ENCODE results near the gene DAPK2.

Gene DAPK2

DNA sequence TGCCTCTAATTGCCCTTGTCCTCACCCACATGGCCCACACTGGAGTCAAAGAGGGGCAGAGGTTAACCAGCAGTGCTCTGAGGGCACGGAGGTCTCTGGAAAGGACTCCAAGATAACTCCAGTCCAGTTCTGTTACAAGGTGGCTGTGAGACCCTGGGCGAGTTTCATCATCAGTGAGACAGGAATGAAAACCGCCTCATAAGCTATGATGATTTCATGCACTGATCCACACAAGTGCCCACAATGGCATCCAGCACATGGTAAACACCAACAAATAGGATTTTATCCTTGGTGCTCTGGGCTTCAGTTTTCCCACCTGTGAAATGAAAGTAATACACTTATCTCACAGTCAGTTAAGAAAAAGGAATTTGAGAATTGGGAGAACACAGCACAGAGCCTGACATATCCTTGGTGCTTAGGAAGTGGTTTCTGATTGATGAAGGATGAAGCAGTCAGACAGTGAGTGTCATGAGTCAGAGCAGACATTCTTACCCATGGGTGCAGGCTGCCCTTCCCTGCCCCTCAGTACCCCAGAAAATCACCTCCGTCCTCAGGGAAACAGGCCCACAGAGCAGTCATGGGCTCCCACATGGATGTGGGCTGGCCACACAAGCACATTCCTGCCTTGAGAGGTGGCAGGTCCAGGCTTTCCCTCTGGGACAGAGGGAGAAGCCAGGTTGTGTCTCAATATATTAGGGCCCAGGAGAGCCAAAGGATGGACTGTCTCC, 48.4 kb downstream of the DAPK2 start:
- DNase-seq (ENCODE audit: low spot score), result no peak

DNA sequence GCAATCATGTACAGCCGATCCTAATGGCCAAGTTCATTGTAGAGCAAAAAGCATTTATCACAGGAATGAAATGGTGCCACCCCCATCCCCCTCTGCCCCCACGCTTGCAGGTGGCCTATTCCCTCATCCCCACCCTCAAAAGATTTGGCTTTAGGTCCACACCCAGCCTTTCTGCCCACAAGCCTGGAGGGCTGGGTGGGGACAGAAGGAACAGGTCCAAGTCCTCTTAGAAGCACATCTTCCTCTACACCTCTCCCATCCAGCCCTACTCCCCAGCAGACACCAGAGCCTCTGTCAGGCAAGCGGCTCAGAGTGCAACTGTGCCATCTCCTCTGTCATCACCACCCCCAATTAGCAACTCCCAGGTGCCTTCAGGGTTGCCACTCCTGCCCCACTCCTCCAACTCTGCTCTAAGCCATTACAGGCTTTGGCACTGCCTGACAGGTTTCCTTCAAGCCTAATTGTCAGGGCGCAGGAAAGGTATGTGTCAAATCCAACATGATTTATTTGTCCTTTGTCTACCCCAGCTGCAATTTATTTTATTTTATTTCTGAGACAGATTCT, 49.4 kb downstream of the DAPK2 start:
- DNase-seq (ENCODE audit: low spot score), result no peak

DNA sequence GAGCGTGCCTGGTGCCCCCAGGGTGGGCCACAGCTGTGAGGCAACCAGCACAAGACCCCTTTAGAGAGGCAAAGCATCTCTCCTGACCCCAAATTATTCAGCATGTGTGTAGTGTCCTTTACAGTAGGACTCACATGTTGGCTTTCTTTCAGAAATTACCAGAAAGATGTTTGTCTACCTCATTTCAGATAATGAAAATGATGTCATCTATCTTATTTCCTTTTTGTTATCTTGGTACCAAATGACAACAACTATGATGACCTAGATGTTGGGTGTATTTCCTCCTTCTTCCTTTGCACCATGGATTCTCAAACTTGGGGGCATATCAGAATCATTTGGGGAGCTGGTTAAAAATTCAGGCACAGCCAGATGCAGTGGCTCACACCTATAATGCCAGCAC, 50.5 kb downstream of the DAPK2 start:
- DNase-seq (ENCODE audit: low spot score), result no peak

DNA sequence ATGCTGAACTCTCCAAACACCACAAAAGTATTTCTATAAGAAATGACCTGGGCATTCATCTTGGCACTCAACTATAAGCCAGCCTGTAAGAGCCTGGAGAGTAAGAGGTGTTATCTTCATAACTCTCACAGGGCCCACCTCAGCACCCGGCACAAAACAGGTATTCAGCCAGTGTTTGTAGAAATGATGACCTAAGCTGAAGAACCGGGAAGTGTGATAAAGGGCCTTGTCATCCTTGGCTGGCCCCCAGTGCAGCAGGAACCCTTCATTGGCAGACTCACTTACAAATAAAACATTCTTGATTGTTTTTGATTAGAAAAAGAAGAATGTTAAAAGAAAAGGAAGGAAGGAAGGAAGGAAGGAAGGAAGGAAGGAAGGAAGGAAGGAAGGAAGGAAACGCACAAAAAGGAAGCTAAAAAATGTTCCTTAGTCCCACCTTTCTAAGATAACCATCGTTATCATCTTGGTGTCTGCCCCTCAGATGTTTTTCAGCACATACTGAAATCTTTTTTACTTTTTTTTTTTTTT, 52.1 kb downstream of the DAPK2 start:
- no peak for DNase-seq (ENCODE audit: low spot score)

DNA sequence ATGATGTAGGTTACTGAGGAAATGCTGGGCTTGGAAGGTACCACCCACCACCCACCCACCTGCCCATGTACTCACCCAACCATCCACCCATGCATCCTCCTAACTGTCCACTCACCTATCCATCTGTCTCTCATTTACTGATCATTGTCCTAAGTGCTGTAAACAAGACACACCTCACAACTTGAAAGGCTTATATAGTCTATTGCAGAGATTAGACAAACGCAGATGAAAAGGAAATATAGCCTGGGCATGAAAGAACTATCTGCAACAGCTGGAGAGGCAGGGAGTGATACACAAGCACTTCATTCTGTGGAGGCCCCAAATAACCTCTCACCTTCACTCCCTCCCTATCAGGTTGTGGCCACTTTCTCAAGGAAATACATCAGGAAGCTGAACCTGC, 54.0 kb downstream of the DAPK2 start:
- DNase-seq (ENCODE audit: low spot score), result no peak

DNA sequence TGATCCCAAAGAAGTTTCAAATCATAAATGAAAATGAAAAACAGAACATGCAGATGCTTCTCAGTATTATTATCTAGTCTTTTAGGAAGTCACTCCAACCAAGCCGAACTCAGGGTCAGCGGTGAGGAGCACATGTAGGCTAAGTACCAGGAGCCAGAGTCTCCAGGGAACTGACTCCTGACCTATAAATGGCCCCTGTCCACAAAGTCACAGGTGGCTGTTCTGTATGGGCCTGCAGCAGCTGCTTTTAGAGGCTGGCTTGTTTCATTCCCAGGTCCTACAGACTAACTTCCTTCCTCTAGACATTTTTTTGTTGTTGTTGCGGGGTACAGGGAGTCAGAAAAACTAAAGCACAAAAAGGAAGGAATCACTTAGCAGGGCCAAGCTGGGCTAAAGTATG, 54.6 kb downstream of the DAPK2 start:
- no peak for DNase-seq (ENCODE audit: low spot score)

DNA sequence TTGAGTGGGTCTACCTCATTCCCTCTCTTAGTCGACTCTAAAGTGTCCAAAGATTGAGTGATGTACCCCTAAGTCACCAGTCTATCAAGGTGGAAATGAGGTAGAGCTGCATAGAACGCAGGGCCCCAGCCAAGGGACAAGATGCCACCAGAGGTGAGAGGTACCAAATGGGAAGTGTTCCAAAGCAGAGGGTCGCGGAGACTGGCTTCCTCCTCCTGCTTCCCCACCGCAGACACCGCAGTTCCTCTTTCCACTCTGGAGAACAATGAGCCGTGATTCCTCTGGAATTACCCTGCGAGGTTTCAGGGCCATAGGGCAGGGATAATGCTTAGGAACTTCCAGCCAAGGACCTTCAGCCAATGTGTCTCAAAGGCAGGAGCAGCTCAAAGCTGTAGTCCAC, 55.8 kb downstream of the DAPK2 start:
- no peak for DNase-seq (ENCODE audit: low spot score)

DNA sequence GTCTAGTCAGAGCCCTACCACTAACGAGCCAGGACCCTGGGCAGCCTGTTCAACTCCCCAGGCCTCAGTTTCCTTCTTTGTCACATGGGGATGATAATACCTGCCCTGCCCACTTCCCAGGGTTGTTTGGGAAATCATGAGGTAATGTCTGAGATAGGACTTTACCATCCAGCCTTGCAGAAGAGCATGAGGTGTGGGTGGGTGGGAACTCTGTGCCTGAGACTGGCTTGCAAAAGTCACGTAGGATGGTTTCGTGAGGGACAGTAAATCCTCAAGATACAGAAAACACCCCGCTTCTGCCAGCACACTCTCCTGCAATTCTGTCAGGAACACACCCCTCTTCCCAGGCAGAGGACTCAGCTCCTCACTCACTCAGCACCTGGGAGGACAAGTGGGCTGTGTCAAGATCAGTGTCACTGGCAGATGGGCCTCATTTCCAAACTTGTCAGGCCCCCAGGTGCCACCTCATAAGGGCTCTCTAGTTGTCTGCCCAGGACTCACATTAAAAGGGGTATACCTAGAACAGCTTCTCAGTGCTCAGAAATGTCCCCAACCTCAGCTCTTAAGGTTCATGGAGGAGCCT, 58.4 kb downstream of the DAPK2 start:
- DNase-seq (ENCODE audit: low spot score), result no peak

DNA sequence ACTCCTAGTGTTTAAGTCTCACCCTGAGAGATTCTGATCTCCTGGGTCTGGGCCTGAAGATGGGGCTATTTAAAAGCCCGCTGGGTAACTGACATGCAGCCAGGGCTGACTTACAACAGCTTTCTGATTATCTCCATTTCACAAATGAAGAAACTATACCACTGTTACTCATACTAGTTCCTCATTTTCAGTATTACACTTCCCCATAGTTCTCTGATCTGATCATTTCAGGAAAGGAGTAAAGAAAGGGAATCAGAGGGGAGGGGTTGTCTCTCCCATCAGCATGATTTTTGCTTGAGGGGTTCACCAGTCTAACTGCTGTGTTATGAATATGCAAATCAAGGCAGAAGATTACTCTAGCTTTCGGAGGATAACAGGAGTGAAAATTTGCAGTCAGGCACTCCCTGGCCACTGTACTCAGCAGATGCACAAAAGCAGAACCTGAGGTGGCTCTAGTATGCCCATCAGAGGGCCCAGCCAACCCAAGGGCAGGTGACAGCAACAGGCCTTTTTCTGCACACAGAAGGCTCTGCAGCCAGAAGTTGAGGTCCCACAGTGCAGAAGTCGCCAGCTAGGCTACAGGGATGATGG, 59.4 kb downstream of the DAPK2 start:
- DNase-seq (ENCODE audit: low spot score), result no peak

DNA sequence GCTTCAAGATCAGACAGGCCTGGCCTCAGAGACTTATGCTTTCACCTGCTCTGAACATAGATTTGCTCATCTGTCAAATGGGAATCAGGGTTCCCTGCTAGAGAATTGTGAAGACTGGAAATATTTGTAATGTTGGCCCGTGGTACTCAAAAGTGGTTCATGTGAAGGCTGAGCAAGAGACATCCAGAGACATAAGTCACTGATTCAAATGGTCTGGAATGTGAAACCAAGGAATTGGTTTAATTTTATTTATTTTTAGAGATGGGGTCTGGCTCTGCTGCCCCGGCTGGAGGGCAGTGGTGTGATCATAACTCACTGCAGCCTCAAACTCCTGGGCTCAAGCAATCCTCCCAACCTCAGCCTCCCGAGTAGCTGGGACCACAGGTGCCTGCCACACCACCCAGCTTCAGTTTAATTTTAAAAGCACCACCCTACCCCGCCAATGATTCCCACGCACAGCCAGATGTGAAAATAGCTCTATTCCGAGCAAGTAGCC, 60.1 kb downstream of the DAPK2 start:
- no peak for DNase-seq (ENCODE audit: low spot score)

DNA sequence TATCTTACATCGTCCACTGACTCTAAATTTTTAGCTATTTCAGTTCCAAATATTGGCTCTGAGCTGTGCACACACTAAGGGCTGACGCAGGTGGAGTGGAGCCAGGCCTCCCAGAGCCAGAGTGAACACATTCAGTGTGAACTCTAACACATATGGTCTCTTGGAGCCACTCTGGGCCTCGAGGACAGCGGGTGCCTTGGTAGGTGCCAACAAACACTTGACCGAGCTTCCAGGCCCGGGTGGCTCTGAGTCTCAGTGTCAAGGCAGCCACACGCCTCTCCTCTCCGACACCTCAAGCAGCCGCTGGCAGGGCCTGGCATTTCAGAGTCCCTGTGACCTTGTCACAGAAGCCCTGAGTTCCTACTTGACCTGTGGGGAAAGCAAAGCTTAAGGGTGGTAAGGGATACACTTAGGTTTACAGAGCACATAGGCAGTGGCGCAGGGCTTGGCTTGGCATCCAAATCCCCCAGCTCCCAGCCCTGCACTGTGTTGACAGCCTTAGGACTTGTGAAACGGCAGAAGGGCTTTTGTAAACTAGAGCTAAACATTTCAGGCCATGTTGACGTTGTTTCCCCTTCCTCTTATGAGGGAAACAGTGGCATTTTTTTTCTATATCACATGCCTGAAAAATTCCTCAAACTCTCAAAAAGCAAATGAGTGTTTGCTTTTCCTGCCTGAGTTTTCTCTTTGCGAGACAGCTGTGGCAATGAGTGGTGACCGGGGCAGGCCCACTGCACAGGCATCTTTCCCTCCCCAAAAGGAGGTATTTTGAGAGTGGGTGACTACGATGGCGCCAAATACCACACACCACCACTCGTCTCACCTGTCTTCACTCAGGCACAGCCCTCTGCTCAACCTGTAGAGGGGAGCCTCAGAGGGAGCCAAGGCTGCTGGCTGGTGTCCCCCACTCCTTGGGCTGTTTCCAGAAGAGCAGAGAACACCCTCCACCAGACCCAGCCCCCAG, 60.8 kb downstream of the DAPK2 start:
- DNase-seq (ENCODE audit: low spot score), result no peak

DNA sequence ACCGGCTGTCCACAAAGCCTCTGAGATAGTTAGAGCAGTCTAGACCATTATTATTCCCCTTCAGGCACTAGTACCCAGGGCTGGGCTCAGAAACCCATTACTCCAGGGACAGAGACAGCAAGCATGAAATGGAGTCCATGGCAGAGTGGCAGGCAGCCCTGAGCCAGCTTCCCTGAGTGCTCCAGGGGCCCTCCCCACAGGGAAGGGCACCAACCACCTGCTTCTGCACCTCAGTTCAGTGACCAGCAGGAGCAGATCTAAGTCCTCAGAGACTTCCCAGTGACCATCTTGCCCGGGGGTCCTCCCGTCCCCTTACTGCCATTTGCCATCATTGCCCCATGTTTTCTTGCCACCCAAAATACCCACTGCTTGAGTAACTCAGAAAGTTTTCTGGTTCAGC, 62.0 kb downstream of the DAPK2 start:
- no peak for DNase-seq (ENCODE audit: low spot score)

DNA sequence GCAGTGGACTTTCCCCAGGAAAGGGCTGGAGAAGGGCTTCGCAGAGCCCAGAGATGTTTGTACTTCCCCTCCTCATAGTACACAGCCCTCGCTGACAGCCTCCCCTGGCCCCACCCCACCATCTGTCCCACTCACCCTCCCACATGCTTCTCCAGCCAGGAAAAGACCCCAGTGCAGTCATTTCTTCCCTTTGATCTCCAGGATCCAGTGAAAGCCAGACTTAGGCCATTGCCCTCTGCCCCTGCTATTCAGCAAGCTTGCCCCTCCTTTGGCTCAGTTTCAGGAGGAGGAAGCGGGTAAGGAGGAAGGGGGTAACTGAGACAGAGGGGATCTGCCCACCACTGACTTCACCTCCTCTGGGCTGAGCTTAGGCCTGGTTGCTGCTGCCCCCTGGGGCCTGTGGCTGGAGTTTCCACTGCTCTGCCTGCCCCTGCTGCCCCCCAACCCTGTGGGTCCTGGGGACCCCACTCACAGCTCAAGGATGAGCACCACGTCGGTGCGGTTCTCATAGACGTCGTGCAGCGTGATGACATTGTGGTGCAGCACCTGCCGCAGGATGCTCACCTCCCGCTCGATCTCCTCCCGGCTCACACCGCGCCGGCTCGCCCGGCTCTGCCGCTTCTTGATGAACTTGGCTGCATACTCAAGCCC, 63.1 kb downstream of the DAPK2 start:
- DNase-seq (ENCODE audit: low spot score), result no peak

DNA sequence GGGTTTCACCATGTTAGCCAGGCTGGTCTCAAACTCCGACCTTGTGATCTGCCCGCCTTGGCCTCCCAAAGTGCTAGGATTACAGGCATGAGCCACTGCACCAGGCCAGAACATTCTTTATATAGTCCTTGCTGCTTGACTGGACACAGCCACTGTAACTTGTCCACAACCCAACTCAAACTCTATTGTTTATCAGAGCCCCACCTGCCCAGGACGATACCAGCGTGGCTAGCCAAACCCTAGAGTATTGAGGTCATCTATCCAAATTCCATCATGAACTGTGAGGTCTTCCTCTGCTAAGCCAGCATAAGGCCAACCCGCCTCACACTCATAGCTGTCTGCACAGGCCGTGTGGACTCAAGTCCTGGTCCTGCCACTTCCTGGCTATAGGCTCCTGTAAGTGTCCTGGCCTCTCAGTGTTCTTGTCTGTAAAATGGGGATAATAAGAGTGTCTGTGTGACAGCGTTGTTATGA, 63.9 kb downstream of the DAPK2 start:
- no peak for DNase-seq (ENCODE audit: low spot score)

DNA sequence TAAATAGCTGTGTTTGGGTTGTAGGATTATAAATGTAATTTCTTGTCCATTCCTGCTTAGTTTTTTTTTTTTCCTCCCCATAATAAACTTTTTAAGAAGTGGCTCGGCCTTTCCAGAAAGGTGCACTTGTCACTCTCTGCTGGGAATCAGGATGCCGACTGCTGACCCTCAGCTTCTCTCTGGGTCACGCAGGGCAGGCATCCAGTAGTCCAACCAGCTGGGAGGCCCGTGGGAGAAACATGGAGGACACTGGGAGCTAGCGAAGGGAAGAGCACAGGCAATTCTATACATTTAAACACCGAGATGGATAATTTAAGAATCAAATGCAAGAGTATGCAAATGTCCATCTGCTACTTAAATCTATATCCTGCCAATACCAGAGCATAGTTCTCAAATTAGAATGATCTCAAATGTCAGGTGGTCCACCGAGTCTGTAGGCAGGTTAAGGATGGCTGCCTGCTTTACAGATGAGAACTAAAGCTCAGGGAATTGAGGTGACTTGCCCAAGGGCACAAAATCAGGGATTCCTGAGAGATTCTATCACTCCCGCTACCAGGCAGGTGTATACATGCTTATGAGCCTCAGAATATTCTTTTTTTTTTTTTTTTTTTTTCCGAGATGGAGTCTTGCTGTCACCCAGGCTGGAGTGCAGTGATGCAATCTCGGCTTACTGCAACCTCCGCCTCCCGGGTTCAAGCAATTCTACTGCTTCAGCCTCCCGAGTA, 64.5 kb downstream of the DAPK2 start:
- no peak for DNase-seq (ENCODE audit: low spot score)

DNA sequence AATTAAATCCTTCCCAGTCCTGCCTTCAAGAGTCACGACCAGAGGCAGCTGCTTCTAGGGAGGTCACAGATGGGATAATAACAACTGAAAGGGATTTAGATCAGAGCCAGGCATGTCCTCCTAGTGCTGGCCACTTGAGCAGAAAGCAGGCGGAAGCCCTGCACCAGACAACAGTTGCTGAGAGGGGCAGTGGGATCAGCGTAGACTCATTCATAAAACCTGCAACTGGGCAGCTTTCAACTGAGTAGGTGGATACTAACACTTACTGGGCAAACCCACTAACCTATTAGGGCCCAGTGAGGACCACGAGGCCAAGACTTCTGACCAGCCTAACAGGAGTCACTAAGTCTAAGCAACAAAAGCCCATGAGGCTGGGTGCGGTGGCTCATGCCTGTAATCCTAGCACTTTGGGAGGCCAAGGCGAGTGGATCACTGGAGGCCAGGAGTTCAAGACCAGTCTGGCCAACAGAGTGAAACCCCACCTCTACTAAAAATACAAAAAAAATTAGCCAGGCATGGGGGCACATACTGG, 67.0 kb downstream of the DAPK2 start:
- no peak for DNase-seq (ENCODE audit: low spot score)

DNA sequence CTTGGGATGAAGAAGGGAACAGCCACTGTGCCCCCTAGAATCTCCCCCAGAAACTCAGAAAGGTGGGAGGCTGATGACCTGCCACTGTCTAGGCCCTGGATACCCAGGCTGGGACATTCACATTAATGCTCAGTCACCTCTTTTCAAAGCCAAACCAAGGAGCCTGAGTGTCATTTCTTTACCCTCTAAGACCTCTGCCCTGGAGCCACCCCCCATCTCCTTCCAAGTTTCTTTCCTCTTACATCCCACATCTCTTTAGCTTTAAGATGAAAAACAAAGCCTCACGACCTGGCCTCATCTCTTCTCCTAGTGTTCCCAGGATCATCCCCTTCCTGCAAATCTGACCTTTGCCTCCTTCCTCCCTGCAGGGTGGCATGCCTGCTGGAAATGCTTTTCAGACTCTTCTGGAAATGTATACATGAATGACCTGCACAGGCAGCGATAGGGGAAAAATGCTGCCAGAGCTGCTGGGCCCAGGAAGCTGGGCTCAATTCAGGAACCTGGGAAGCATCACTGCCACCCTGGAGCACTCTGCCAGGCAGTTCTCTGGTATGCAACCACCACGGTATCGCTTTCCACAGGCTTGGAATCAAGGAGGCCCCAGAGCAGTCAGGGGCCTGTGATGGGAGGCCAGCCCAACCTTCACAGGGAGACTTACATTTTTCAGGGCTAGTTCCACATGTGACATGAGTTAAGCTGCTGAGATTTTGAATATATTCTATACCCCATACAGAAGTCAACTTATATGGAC, 67.6 kb downstream of the DAPK2 start:
- no peak for DNase-seq (ENCODE audit: low spot score)

DNA sequence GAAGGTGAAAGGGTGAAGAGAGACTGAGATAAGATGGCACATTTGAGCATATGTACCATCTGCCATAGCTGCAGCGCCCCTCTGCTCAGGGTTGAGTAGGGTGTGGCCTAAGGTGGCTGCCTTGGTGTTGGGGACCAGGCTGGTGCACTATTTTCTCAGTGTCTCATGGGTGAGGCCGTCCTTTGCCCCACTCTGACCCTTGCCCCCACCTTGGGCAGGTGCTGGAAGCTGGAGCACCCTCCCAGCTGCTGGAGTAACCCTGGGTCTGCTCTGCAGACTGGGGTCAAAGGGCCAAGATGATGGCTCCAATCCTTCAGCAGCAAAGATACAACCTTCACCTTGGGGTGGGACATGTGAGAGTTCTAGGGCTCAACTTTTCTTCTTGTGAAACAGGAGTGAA, 69.2 kb downstream of the DAPK2 start:
- no peak for DNase-seq (ENCODE audit: low spot score)

DNA sequence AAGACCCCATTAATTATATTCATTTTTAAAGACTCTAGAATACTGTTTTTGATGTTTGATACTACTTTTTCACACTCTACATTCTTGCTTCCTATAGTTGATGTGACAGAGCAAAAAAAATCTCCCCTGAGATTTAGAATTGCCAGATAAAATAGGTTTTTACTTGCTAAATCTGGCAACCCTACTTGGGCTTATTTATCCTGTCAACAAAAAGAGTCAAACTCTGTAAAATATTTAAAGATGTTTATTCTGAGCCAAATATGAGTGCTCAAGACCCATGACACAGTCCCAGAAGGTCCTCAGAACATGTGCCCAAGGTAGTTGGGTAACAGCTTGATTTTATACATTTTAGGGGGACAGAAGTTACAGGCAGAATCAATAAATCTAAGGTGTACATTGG, 72.3 kb downstream of the DAPK2 start:
- no peak for DNase-seq (ENCODE audit: low spot score)
